Transverse colon (tissue), 4 donors: ENCODE results near the gene VRTN. TPM values are rescaled to one million over a fixed set of nuclear protein-coding genes. Genes with fewer than 3 reads are reported as not detected.

Experiments
- DNase-seq: peaks from one replicate; pipeline ENCODE4 v3.0.0-alpha.2; 2019
- H3K27ac ChIP-seq, 4 donors: fragments of 200-600 bp; sonication (generic); 2 replicates each; pipeline ENCODE4 v1.5.1; 2016 to 2018; ENCODE audit warnings: inconsistent platforms in 4 of 4
- H3K27me3 ChIP-seq: fragments of 200-600 bp; sonication (generic); 2 replicates; pipeline ENCODE4 v1.5.1; 2017; ENCODE audit warnings: inconsistent platforms
- H3K36me3 ChIP-seq, 4 donors: fragments of 200-600 bp; sonication (generic); 2 replicates each; pipeline ENCODE4 v1.5.1; 2017 to 2019; ENCODE audit warnings: inconsistent platforms in 4 of 4
- H3K4me1 ChIP-seq, 4 donors: fragments of 200-600 bp; sonication (generic); 2 replicates each; pipeline ENCODE4 v1.5.1; 2017 to 2020; ENCODE audit warnings: inconsistent platforms in 4 of 4
- H3K4me3 ChIP-seq, 4 donors: fragments of 200-600 bp; sonication (generic); 1 replicate in 1 of 4; 2 replicates in 3 of 4; pipeline versions ENCODE4 v1.5.1 to v1.6.1; 2017 to 2019; ENCODE audit warnings: inconsistent platforms in 4 of 4
- H3K9me3 ChIP-seq, 2 donors: fragments of 200-600 bp; sonication (generic); 2 replicates each; pipeline ENCODE4 v1.5.1; 2017 to 2019; ENCODE audit warnings: inconsistent platforms in 2 of 2
- EP300 ChIP-seq: sonication (generic); formaldehyde crosslinking; IDR thresholded peaks from one replicate; pipeline ENCODE4 v1.6.1; 2017; ENCODE audit warnings: antibody characterized with exemption, low read depth
- POLR2A ChIP-seq: fragments of 450-650 bp; IDR thresholded peaks from one replicate; pipeline ENCODE4 v1.6.1; 2016; ENCODE audit warnings: antibody characterized with exemption, mild to moderate bottlenecking, moderate library complexity
- POLR2AphosphoS5 ChIP-seq, 3 donors: sonication (generic); formaldehyde crosslinking; IDR thresholded peaks; one replicate each; pipeline ENCODE4 v1.6.1; 2016; ENCODE audit warnings: antibody characterized with exemption in 3 of 3
- WGBS, 2 donors: methylation state at CpG; one replicate each; pipeline ENCODE4 v1.1.5; 2018; ENCODE audit warnings: low coverage in 1 of 2; 5-methylcytosine and 5-hydroxymethylcytosine counted together
- in situ Hi-C, 4 donors: fragments of 200-750 bp; cut with MboI; loops; one replicate each; pipeline versions ENCODE4 v1.15.0 to v1.15.1; 2017; ENCODE audit warnings: low sequenced_read_pairs in 3 of 4, low pct_ligation_motif_present in 1 of 4, low pct_unique_long_range_greater_than_20kb in 1 of 4
- intact Hi-C: fragments of 100-400 bp; cut with DNase I; formaldehyde crosslinking; loops from one replicate; pipeline ENCODE4 v1.15.1; 2023; ENCODE audit warnings: low total_unique reads
- total RNA-seq, 4 donors: library from RNA; depleted of rRNA; stranded (reverse); fragments of >200 nt; gene quantifications; one replicate each; pipeline ENCODE4 v1.1.0, GENCODE V29; 2016
- TF ChIP-seq, protein P1 (sequence below), 5 experiments: fragments of 200-600 bp in 3 of 5; fragments of 450-650 bp in 2 of 5; sonication (generic) in 3 of 5; IDR thresholded peaks; 1 replicate in 2 of 5; 2 replicates in 3 of 5; pipeline ENCODE4 v1.5.1; 2016 to 2017; ENCODE audit warnings: antibody characterized with exemption in 5 of 5, inconsistent platforms in 3 of 5, mild to moderate bottlenecking in 2 of 5, moderate library complexity in 1 of 5

VRTN gene
- total RNA-seq, 4 donors from 2014 or later: not detected

DNA sequence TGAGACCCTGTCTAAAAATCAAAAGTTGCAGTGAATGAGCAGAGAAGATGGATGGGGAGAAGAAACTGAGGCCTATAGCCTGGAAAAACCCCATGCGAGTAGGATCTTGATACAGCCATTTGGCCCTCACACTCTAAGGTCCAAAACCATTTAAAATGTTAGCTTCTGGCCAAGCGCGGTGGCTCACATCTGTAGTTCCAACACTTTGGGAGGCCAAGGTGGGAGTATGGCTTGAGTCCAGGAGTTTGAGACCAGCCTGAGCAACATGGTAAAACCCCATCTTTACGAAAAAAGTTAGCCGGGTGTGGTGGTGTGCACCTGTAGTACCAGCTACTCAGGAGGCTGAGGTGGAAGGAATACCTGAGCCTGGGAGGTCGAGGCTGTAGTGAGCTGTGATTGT lies 19.8 kb downstream of the VRTN start:
- TF ChIP-seq POLR2AphosphoS5 (IDR thresholded peaks at IDR 0.05) (no peak), EP300 (no peak), POLR2A (no peak)
- TF ChIP-seq, protein P1, sequence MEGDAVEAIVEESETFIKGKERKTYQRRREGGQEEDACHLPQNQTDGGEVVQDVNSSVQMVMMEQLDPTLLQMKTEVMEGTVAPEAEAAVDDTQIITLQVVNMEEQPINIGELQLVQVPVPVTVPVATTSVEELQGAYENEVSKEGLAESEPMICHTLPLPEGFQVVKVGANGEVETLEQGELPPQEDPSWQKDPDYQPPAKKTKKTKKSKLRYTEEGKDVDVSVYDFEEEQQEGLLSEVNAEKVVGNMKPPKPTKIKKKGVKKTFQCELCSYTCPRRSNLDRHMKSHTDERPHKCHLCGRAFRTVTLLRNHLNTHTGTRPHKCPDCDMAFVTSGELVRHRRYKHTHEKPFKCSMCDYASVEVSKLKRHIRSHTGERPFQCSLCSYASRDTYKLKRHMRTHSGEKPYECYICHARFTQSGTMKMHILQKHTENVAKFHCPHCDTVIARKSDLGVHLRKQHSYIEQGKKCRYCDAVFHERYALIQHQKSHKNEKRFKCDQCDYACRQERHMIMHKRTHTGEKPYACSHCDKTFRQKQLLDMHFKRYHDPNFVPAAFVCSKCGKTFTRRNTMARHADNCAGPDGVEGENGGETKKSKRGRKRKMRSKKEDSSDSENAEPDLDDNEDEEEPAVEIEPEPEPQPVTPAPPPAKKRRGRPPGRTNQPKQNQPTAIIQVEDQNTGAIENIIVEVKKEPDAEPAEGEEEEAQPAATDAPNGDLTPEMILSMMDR (IDR thresholded peaks at IDR 0.05): no peak
- Histone ChIP-seq H3K27me3 (peaks cover 8% of the 10 kb centered on the region), H3K4me3 (no peak overlapping the region), H3K36me3 (no peaks in the 10 kb centered on the region), H3K4me1 (no peaks in the 10 kb centered on the region), H3K9me3 (no peaks in the 10 kb centered on the region), H3K27ac (no peak overlapping the region)
- 89 to 92% methylated on average over 2 to 6 of the region's 6 CpGs for WGBS, 2 donors
- no peak for DNase-seq
- intact Hi-C loops: loop anchor here (10.0 kb wide), 1 partner anchor 107 kb away; no protein-coding TSS in a partner anchor
- in situ Hi-C loops: loop anchor here in 2 of 4 donors (10.0 kb wide), 1 partner anchor 107 kb away; no protein-coding TSS in a partner anchor

DNA sequence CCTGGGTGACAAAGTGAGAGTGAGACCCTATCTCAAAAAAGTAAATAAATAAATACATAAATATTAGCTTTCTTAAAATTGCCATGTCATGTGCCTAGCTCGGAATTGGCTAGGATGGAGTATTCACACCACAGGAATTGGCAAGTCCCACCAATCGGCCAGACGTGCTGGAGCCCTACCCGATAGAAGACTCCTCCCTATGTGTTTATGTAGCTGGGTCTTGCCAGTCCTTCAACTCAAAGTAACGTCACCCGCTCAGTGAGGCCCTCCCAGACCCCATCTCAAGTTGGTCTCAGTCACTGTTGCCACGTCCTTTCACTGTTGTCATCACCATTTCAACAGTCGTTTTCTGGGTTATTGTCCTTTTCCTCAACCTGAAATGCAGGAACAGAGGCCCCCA lies 20.2 kb downstream of the VRTN start:
- in situ Hi-C loops (loop anchor here in 2 of 4 donors (10.0 kb wide), 1 partner anchor 106 kb away; no protein-coding TSS in a partner anchor), intact Hi-C loops (loop anchor here (10.0 kb wide), 1 partner anchor 106 kb away; no protein-coding TSS in a partner anchor)
- no peak for DNase-seq
- Histone ChIP-seq H3K4me1 (no peaks in the 10 kb centered on the region), H3K27me3 (peaks cover 8% of the 10 kb centered on the region), H3K4me3 (no peak overlapping the region), H3K36me3 (no peaks in the 10 kb centered on the region), H3K27ac (no peak overlapping the region), H3K9me3 (no peaks in the 10 kb centered on the region)
- TF ChIP-seq POLR2A (no peak), POLR2AphosphoS5 (IDR thresholded peaks at IDR 0.05) (no peak), EP300 (no peak)
- TF ChIP-seq, protein P1 (IDR thresholded peaks at IDR 0.05): no peak
- 72 to 84% methylated on average over 8 of the region's 8 CpGs for WGBS, 2 donors

DNA sequence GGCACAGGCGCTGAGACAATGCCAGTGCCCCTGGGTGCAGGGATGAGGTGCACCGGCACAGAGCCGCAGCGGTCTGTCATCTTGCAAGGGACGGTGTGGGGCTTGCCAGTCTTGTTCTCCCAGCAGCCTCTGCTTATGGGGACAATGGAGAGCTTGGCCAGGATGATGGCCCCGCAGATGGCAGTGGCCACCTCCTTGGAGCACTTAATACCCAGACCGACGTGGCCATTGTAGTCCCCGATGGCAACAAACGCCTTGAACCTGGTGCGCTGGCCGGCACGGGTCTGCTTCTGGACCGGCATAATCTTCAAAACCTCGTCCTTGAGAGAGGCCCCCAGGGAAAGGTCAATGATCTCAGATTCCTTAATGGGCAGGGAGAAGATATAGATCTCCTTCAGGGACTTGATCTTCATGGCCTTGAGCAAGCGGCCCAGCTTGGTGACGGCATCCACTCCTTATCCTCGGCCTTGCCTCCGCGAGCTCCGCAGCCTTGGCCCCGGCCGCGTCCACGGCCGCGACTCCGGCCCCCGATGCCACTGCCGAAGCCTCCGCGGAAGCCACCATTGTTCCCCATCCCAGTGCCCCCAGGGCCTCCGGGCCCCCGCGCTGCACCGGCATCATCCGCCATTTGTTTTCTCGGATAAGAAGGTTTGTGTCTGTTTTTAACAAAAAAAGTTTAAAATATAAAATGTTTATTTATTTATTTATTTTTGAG lies 29.9 kb downstream of the VRTN start:
- WGBS, 2 donors: 95 to 99% methylated on average over 23 to 31 of the region's 38 CpGs
- in situ Hi-C loops: no loop called here
- DNase-seq: no peak
- Histone ChIP-seq H3K27me3 (no peaks in the 10 kb centered on the region), H3K36me3 (no peaks in the 10 kb centered on the region), H3K9me3 (no peaks in the 10 kb centered on the region), H3K4me3 (no peak overlapping the region), H3K27ac (no peak overlapping the region), H3K4me1 (no peaks in the 10 kb centered on the region)
- TF ChIP-seq POLR2AphosphoS5 (IDR thresholded peaks at IDR 0.05): no peak
- TF ChIP-seq, protein P1 (IDR thresholded peaks at IDR 0.05): no peak
- TF ChIP-seq POLR2A: no peak
- TF ChIP-seq EP300: no peak
- intact Hi-C loops: no loop called here

DNA sequence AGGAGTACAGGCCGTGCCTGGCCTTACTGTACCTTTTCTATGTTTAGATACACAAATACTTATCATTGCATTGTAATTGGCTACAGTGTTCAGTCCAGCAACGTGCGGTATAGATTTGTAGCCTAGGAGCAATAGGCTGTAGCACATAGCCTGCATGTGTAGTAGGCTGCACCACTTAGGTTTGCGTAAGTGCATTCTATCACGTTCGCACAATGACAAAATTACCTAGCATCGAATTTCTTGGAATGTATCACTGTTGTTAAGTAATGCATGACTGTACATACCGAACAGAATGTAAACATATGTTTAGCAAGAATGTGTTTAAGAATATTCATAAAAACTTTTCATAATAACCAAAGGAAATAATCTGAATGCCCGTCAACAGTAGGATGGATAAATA lies 31.9 kb downstream of the VRTN start:
- in situ Hi-C loops: no loop called here
- Histone ChIP-seq H3K27ac (no peak overlapping the region), H3K36me3 (no peaks in the 10 kb centered on the region), H3K4me3 (no peak overlapping the region), H3K27me3 (no peaks in the 10 kb centered on the region), H3K9me3 (no peaks in the 10 kb centered on the region), H3K4me1 (no peaks in the 10 kb centered on the region)
- WGBS, 2 donors: 20 to 88% methylated on average over 1 to 9 of the region's 9 CpGs
- no peak for TF ChIP-seq POLR2A
- TF ChIP-seq EP300: no peak
- TF ChIP-seq, protein P1 (IDR thresholded peaks at IDR 0.05): no peak
- TF ChIP-seq POLR2AphosphoS5 (IDR thresholded peaks at IDR 0.05): no peak
- intact Hi-C loops: no loop called here
- no peak for DNase-seq
